ENCODE data around the gene MAPK10.
"Not testable (repeated sequence)": the region's sequence is repeated elsewhere in the genome, so short reads cannot be mapped to it uniquely, and the experiment has no call there.

MAPK10 gene

GRCh38 chr4:86178211-86178610, 181.6 kb downstream of the MAPK10 start:
- Histone ChIP-seq H3K27me3 (ENCODE audit: control insufficient read depth, insufficient read depth, low read length) (no peaks in the 10 kb centered on the region), H3K9ac (ENCODE audit: low read depth, low read length) (no peak overlapping the region), H3K9me3 (ENCODE audit: control insufficient read depth, insufficient read depth, low read length) (no peaks in the 10 kb centered on the region), H3K4me3 (ENCODE audit: low read depth, low read length) (no peak overlapping the region), H3K4me1 (ENCODE audit: control insufficient read depth, insufficient read depth, low read length) (no peaks in the 10 kb centered on the region), H3K36me3 (ENCODE audit: control insufficient read depth, insufficient read depth, low read length) (no peaks in the 10 kb centered on the region)

GRCh38 chr4:86174506-86174905, 185.3 kb downstream of the MAPK10 start:
- H3K4me1 ChIP-seq (ENCODE audit: control insufficient read depth, insufficient read depth, low read length): no peaks in the 10 kb centered on the region
- no peaks in the 10 kb centered on the region for H3K27me3 ChIP-seq (ENCODE audit: control insufficient read depth, insufficient read depth, low read length)
- no peaks in the 10 kb centered on the region for H3K36me3 ChIP-seq (ENCODE audit: control insufficient read depth, insufficient read depth, low read length)
- H3K9ac ChIP-seq (ENCODE audit: low read depth, low read length): no peak overlapping the region
- no peak overlapping the region for H3K4me3 ChIP-seq (ENCODE audit: low read depth, low read length)
- H3K9me3 ChIP-seq (ENCODE audit: control insufficient read depth, insufficient read depth, low read length): no peaks in the 10 kb centered on the region

- H3K4me1 ChIP-seq (ENCODE audit: control insufficient read depth, insufficient read depth, low read length); H3K27me3 ChIP-seq (ENCODE audit: control insufficient read depth, insufficient read depth, low read length); H3K9me3 ChIP-seq (ENCODE audit: control insufficient read depth, insufficient read depth, low read length); H3K9ac ChIP-seq (ENCODE audit: low read depth, low read length); H3K36me3 ChIP-seq (ENCODE audit: control insufficient read depth, insufficient read depth, low read length); H3K4me3 ChIP-seq (ENCODE audit: low read depth, low read length): not testable (repeated sequence)
These were observed 191.5 kb downstream of the MAPK10 start for GRCh38 chr4:86168335-86168734.

GRCh38 chr4:86160426-86160825, 199.4 kb downstream of the MAPK10 start:
- Histone ChIP-seq H3K36me3 (ENCODE audit: control insufficient read depth, insufficient read depth, low read length) (no peaks in the 10 kb centered on the region), H3K4me3 (ENCODE audit: low read depth, low read length) (no peak overlapping the region), H3K9me3 (ENCODE audit: control insufficient read depth, insufficient read depth, low read length) (no peaks in the 10 kb centered on the region), H3K27me3 (ENCODE audit: control insufficient read depth, insufficient read depth, low read length) (no peaks in the 10 kb centered on the region), H3K4me1 (ENCODE audit: control insufficient read depth, insufficient read depth, low read length) (no peaks in the 10 kb centered on the region), H3K9ac (ENCODE audit: low read depth, low read length) (no peak overlapping the region)

GRCh38 chr4:86159216-86159615, 200.6 kb downstream of the MAPK10 start:
- no peaks in the 10 kb centered on the region for H3K27me3 ChIP-seq (ENCODE audit: control insufficient read depth, insufficient read depth, low read length)
- no peaks in the 10 kb centered on the region for H3K9me3 ChIP-seq (ENCODE audit: control insufficient read depth, insufficient read depth, low read length)
- no peak overlapping the region for H3K4me3 ChIP-seq (ENCODE audit: low read depth, low read length)
- H3K9ac ChIP-seq (ENCODE audit: low read depth, low read length): no peak overlapping the region
- no peaks in the 10 kb centered on the region for H3K4me1 ChIP-seq (ENCODE audit: control insufficient read depth, insufficient read depth, low read length)
- no peaks in the 10 kb centered on the region for H3K36me3 ChIP-seq (ENCODE audit: control insufficient read depth, insufficient read depth, low read length)

- H3K9me3 ChIP-seq (ENCODE audit: control insufficient read depth, insufficient read depth, low read length): no peaks in the 10 kb centered on the region
- no peak overlapping the region for H3K9ac ChIP-seq (ENCODE audit: low read depth, low read length)
- H3K4me3 ChIP-seq (ENCODE audit: low read depth, low read length): no peak overlapping the region
- no peaks in the 10 kb centered on the region for H3K36me3 ChIP-seq (ENCODE audit: control insufficient read depth, insufficient read depth, low read length)
- H3K4me1 ChIP-seq (ENCODE audit: control insufficient read depth, insufficient read depth, low read length): no peaks in the 10 kb centered on the region
- no peaks in the 10 kb centered on the region for H3K27me3 ChIP-seq (ENCODE audit: control insufficient read depth, insufficient read depth, low read length)
These were observed 203.3 kb downstream of the MAPK10 start for GRCh38 chr4:86156531-86156930.

GRCh38 chr4:86155766-86156165, 204.1 kb downstream of the MAPK10 start:
- no peaks in the 10 kb centered on the region for H3K36me3 ChIP-seq (ENCODE audit: control insufficient read depth, insufficient read depth, low read length)
- no peaks in the 10 kb centered on the region for H3K4me1 ChIP-seq (ENCODE audit: control insufficient read depth, insufficient read depth, low read length)
- no peak overlapping the region for H3K4me3 ChIP-seq (ENCODE audit: low read depth, low read length)
- no peaks in the 10 kb centered on the region for H3K27me3 ChIP-seq (ENCODE audit: control insufficient read depth, insufficient read depth, low read length)
- H3K9ac ChIP-seq (ENCODE audit: low read depth, low read length): no peak overlapping the region
- no peaks in the 10 kb centered on the region for H3K9me3 ChIP-seq (ENCODE audit: control insufficient read depth, insufficient read depth, low read length)

- Histone ChIP-seq H3K4me1 (ENCODE audit: control insufficient read depth, insufficient read depth, low read length) (no peaks in the 10 kb centered on the region), H3K36me3 (ENCODE audit: control insufficient read depth, insufficient read depth, low read length) (no peaks in the 10 kb centered on the region), H3K27me3 (ENCODE audit: control insufficient read depth, insufficient read depth, low read length) (no peaks in the 10 kb centered on the region), H3K9me3 (ENCODE audit: control insufficient read depth, insufficient read depth, low read length) (no peaks in the 10 kb centered on the region), H3K4me3 (ENCODE audit: low read depth, low read length) (no peak overlapping the region), H3K9ac (ENCODE audit: low read depth, low read length) (no peak overlapping the region)
These were observed 207.4 kb downstream of the MAPK10 start for GRCh38 chr4:86152454-86152853.

- no peaks in the 10 kb centered on the region for H3K27me3 ChIP-seq (ENCODE audit: control insufficient read depth, insufficient read depth, low read length)
- no peaks in the 10 kb centered on the region for H3K4me1 ChIP-seq (ENCODE audit: control insufficient read depth, insufficient read depth, low read length)
- no peaks in the 10 kb centered on the region for H3K36me3 ChIP-seq (ENCODE audit: control insufficient read depth, insufficient read depth, low read length)
- H3K4me3 ChIP-seq (ENCODE audit: low read depth, low read length): no peak overlapping the region
- no peak overlapping the region for H3K9ac ChIP-seq (ENCODE audit: low read depth, low read length)
- H3K9me3 ChIP-seq (ENCODE audit: control insufficient read depth, insufficient read depth, low read length): no peaks in the 10 kb centered on the region
These were observed 208.7 kb downstream of the MAPK10 start for GRCh38 chr4:86151196-86151595.

- Histone ChIP-seq H3K36me3 (ENCODE audit: control insufficient read depth, insufficient read depth, low read length) (no peaks in the 10 kb centered on the region), H3K9me3 (ENCODE audit: control insufficient read depth, insufficient read depth, low read length) (no peaks in the 10 kb centered on the region), H3K4me1 (ENCODE audit: control insufficient read depth, insufficient read depth, low read length) (no peaks in the 10 kb centered on the region), H3K9ac (ENCODE audit: low read depth, low read length) (no peak overlapping the region), H3K27me3 (ENCODE audit: control insufficient read depth, insufficient read depth, low read length) (no peaks in the 10 kb centered on the region), H3K4me3 (ENCODE audit: low read depth, low read length) (no peak overlapping the region)
These were observed 218.7 kb downstream of the MAPK10 start for GRCh38 chr4:86141161-86141560.

- no peak overlapping the region for H3K4me3 ChIP-seq (ENCODE audit: low read depth, low read length)
- no peaks in the 10 kb centered on the region for H3K9me3 ChIP-seq (ENCODE audit: control insufficient read depth, insufficient read depth, low read length)
- H3K4me1 ChIP-seq (ENCODE audit: control insufficient read depth, insufficient read depth, low read length): no peaks in the 10 kb centered on the region
- no peaks in the 10 kb centered on the region for H3K36me3 ChIP-seq (ENCODE audit: control insufficient read depth, insufficient read depth, low read length)
- H3K27me3 ChIP-seq (ENCODE audit: control insufficient read depth, insufficient read depth, low read length): no peaks in the 10 kb centered on the region
- H3K9ac ChIP-seq (ENCODE audit: low read depth, low read length): no peak overlapping the region
These were observed 227.4 kb downstream of the MAPK10 start for GRCh38 chr4:86132468-86132867.

- Histone ChIP-seq H3K9me3 (ENCODE audit: control insufficient read depth, insufficient read depth, low read length) (no peaks in the 10 kb centered on the region), H3K27me3 (ENCODE audit: control insufficient read depth, insufficient read depth, low read length) (no peaks in the 10 kb centered on the region), H3K4me1 (ENCODE audit: control insufficient read depth, insufficient read depth, low read length) (no peaks in the 10 kb centered on the region), H3K36me3 (ENCODE audit: control insufficient read depth, insufficient read depth, low read length) (no peaks in the 10 kb centered on the region), H3K4me3 (ENCODE audit: low read depth, low read length) (no peak overlapping the region), H3K9ac (ENCODE audit: low read depth, low read length) (no peak overlapping the region)
These were observed 228.4 kb downstream of the MAPK10 start for GRCh38 chr4:86131456-86131855.
